Fibroblast of villous mesenchyme (primary cell): Measurements from ENCODE around the gene SAXO1. TPM values are rescaled to one million over a fixed set of nuclear protein-coding genes. Genes with fewer than 3 reads are reported as not detected.

ENCODE experiments used
- DNase-seq: peaks from one replicate; pipeline ENCODE4 v3.0.0-alpha.2; 2010; ENCODE audit warnings: low read depth
- H3K4me3 ChIP-seq: 2 replicates; pipeline ENCODE4 v1.5.1; 2011; ENCODE audit warnings: low read depth, mild to moderate bottlenecking, low read length
- total RNA-seq: library from RNA; depleted of rRNA; stranded (reverse); fragments of >200 nt; gene quantifications from 2 replicates; pipeline ENCODE4 v1.2.3, GENCODE V29; 2012
- TF ChIP-seq, protein P1 (sequence below): IDR thresholded peaks from 2 replicates; pipeline ENCODE4 v1.5.1; 2012; ENCODE audit warnings: low read depth, mild to moderate bottlenecking, low read length; ENCODE audit not compliant: insufficient read depth

The SAXO1 gene
- total RNA-seq, 1 donor: not detected

DNA sequence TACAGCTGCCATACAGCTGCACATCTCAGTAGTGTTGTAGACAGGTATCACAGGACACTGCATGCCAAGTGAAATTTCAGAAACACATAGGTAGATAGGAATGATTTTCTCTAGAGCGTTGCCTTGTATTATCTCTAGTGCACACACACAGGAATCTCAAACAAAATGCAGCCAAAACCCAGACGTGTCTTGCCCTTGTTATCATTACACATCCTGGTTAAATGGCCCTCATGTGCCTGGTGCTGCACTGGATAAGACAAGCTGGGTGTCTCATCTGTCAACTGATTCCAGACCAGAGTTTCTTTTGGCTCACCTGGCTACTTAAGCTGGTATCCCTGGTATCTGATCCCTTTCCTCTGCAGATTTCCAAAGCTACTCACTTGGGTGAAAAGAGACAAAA is 59.7 kb downstream of the SAXO1 start:
- TF ChIP-seq, protein P1, sequence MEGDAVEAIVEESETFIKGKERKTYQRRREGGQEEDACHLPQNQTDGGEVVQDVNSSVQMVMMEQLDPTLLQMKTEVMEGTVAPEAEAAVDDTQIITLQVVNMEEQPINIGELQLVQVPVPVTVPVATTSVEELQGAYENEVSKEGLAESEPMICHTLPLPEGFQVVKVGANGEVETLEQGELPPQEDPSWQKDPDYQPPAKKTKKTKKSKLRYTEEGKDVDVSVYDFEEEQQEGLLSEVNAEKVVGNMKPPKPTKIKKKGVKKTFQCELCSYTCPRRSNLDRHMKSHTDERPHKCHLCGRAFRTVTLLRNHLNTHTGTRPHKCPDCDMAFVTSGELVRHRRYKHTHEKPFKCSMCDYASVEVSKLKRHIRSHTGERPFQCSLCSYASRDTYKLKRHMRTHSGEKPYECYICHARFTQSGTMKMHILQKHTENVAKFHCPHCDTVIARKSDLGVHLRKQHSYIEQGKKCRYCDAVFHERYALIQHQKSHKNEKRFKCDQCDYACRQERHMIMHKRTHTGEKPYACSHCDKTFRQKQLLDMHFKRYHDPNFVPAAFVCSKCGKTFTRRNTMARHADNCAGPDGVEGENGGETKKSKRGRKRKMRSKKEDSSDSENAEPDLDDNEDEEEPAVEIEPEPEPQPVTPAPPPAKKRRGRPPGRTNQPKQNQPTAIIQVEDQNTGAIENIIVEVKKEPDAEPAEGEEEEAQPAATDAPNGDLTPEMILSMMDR: no peak
- no peak overlapping the region for H3K4me3 ChIP-seq
- no peak for DNase-seq

DNA sequence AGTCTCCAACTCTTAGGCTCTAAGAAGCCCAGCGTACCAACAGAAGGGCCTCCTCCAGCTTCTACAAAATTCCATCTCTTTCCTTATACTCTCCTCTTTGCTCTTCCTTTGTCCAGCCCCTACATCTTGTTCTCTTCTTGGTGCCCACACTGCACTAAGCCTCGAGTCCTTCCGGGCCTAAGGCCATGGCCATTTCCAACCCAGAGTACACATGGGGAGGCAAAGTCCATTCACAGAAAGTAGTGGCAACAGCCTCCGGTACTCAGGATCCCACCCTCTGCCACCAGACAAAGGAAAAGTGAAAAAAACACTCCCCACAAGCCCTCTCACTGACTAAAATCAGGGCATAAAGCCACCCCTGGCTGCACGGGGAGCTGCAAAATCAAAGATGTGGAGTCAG is 60.3 kb downstream of the SAXO1 start:
- TF ChIP-seq, protein P1: no peak
- DNase-seq: no peak
- H3K4me3 ChIP-seq: no peak overlapping the region

DNA sequence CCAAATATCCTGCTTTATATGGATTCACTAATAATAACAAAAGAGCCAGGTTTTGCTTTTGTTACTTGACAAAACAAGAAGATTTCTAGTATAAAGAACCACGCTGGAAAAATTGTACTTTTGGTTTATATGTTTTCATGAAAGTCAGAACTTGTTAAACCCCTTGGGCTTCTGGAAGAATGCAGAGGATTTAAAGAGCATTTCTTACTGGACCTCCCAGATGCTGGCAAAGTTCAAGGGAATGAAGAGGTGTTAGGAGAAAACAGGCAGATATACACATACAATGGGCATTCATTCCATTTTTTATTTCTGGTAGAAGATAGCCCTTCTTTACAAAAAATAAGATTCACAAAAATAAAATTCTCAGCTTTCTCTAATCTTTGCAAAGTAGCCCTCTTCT is 61.1 kb downstream of the SAXO1 start:
- DNase-seq: no peak
- TF ChIP-seq, protein P1: no peak
- H3K4me3 ChIP-seq: no peak overlapping the region

DNA sequence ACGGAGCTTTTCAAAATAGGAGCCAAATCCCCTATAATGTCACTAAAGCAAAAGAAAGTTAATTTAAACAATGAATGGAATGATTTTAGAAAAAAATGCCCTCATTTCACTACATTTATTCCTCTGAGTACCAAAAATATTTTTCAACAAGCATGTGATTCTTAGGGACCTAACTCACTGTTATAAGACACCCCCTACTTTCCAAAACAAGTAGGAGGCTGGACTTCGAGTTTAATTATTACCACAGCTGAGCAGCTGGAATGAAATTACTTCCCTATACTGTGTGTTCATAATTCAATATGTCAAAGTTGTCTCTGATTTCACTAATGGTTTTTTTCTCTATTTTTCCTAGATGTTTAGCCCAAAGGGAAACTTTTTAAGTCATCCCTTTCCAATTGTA is 61.6 kb downstream of the SAXO1 start:
- H3K4me3 ChIP-seq: no peak overlapping the region
- TF ChIP-seq, protein P1: no peak
- no peak for DNase-seq

DNA sequence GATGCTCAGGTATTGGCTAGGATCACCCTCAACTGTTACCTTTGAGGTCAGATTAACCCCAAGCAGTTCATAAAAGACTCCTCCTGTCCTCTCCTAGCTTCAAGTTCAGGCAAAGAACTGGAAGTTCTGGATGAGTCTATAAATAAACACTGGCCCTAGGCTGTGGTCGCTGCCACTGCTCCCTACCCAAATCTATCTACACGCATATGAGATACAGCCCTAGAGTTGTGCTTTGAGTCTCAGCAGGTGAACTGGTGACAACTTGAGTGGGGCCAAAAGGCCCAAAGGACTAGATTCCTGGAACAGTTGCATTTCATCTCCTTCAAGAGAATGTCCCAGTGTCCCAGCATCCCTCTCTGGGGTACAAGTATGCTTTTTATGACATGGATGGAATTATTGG is 62.6 kb downstream of the SAXO1 start:
- DNase-seq: no peak
- H3K4me3 ChIP-seq: no peak overlapping the region
- TF ChIP-seq, protein P1: no peak

DNA sequence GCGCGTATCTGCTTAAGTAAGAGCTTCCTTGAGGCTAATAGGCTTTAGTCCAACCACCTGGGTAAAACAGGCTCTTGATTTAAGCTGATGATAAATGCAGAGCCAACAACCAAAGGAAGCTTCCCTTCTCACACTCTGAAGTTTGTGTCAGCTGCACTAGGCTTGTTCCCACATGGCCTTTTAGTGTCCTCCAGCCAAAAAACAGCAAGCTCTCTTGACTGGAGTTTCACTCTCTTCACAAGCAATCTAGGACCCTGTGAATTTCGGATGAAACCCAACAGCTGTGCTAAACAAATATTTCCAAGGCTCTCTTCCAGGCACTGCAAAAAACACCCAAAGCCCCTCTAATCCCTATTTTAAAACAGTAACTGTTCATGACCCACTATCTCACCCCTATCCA is 63.9 kb downstream of the SAXO1 start:
- peak; percentile 23 for DNase-seq
- no peak overlapping the region for H3K4me3 ChIP-seq

DNA sequence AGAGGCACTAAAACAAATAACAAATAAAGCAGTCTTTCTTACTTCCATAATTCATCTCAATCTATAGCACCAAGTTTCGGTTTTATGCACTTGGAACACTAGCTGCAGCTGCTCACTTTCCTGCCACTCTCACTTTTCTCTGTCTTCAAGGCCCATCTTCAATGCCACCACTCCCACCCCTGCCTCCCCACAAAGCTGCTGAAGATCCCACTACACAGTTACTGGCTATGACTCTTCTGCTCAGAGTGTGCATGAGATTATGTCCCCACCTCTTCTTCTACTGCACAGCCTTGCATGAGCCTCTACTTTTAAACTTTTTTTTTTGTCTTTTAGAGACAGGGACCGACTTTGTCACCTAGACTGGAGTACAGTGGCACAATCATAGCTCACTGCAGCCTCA is 77.4 kb downstream of the SAXO1 start:
- TF ChIP-seq, protein P1: no peak
- no peak overlapping the region for H3K4me3 ChIP-seq
- DNase-seq: no peak

More for the DNA sequence above, 63.9 kb downstream of the SAXO1 start:
- TF ChIP-seq, protein P1: no peak
